HEK293 (cell line): ENCODE results near the gene TAS1R2.

ENCODE experiments used
- GLIS1 ChIP-seq: fragments of 450-650 bp; formaldehyde crosslinking; IDR thresholded peaks from 2 replicates; pipeline ENCODE4 v1.5.1; 2016; ENCODE audit warnings: missing biosample characterization, missing genetic modification characterization
- SETDB1 ChIP-seq: IDR thresholded peaks from one replicate; pipeline ENCODE4 v1.6.1; 2017; ENCODE audit warnings: mild to moderate bottlenecking, low read length, moderate library complexity, mixed read lengths; ENCODE audit not compliant: insufficient read length
- SP2 ChIP-seq: fragments of 450-650 bp; formaldehyde crosslinking; IDR thresholded peaks from 2 replicates; pipeline ENCODE4 v1.5.1; 2016; ENCODE audit warnings: missing biosample characterization, missing genetic modification characterization
- ZFP41 ChIP-seq: fragments of 450-650 bp; formaldehyde crosslinking; IDR thresholded peaks from 2 replicates; pipeline ENCODE4 v1.5.1; 2016; ENCODE audit warnings: missing biosample characterization, missing genetic modification characterization, borderline replicate concordance
- ZNF324 ChIP-seq: fragments of 450-650 bp; formaldehyde crosslinking; IDR thresholded peaks from 2 replicates; pipeline ENCODE4 v1.5.1; 2016; ENCODE audit warnings: missing biosample characterization, missing genetic modification characterization
- ZNF544 ChIP-seq: fragments of 450-650 bp; formaldehyde crosslinking; IDR thresholded peaks from 2 replicates; pipeline ENCODE4 v1.5.0; 2017; ENCODE audit warnings: missing biosample characterization, missing genetic modification characterization
- ZXDB ChIP-seq: fragments of 450-650 bp; formaldehyde crosslinking; IDR thresholded peaks from 2 replicates; pipeline ENCODE4 v1.5.1; 2016; ENCODE audit warnings: missing biosample characterization, missing genetic modification characterization
- TF ChIP-seq, protein P1 (sequence below): fragments of 450-650 bp; formaldehyde crosslinking; IDR thresholded peaks from 2 replicates; pipeline ENCODE4 v1.5.1; 2016; ENCODE audit warnings: missing biosample characterization, missing genetic modification characterization
- TF ChIP-seq, protein P2 (sequence below): fragments of 450-650 bp; formaldehyde crosslinking; IDR thresholded peaks from 2 replicates; pipeline ENCODE4 v1.5.1; 2017; ENCODE audit warnings: missing biosample characterization, missing genetic modification characterization
- TF ChIP-seq, protein P3 (sequence below): fragments of 450-650 bp; formaldehyde crosslinking; IDR thresholded peaks from 2 replicates; pipeline ENCODE4 v1.5.1; 2016; ENCODE audit warnings: missing biosample characterization, missing genetic modification characterization
- TF ChIP-seq, protein P4 (sequence below): fragments of 450-650 bp; formaldehyde crosslinking; IDR thresholded peaks from 2 replicates; pipeline ENCODE4 v1.5.1; 2016; ENCODE audit warnings: missing biosample characterization, missing genetic modification characterization, low read depth

DNA sequence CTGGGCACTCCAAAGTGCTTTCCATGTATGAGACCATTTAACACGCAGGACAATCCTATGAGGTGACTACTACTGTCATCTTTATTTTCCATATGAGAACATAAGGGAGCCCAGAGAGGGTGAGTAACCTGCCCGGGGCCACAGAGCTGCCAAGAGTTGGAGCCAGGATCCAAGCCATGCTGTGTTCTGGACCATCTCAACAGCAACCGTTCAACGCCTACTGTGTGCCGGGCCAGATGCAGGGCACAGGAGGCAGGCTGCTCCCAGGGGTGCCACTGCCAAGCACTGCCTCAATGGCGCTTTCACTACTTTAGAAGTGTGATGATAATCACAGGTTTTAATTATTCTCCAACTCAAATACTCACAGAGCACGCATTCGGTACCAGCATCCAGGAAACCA is 39.1 kb upstream of the TAS1R2 start:
- TF ChIP-seq ZNF544 (tag by site-specific recombination) (no peak), ZFP41 (no peak), ZNF324 (tag by site-specific recombination) (no peak), GLIS1 (tag by site-specific recombination) (no peak), SETDB1 (no peak), SP2 (tag by site-specific recombination) (no peak), ZXDB (no peak)
- TF ChIP-seq, protein P1, sequence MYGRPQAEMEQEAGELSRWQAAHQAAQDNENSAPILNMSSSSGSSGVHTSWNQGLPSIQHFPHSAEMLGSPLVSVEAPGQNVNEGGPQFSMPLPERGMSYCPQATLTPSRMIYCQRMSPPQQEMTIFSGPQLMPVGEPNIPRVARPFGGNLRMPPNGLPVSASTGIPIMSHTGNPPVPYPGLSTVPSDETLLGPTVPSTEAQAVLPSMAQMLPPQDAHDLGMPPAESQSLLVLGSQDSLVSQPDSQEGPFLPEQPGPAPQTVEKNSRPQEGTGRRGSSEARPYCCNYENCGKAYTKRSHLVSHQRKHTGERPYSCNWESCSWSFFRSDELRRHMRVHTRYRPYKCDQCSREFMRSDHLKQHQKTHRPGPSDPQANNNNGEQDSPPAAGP (tag by site-specific recombination), result no peak
- TF ChIP-seq, protein P2, sequence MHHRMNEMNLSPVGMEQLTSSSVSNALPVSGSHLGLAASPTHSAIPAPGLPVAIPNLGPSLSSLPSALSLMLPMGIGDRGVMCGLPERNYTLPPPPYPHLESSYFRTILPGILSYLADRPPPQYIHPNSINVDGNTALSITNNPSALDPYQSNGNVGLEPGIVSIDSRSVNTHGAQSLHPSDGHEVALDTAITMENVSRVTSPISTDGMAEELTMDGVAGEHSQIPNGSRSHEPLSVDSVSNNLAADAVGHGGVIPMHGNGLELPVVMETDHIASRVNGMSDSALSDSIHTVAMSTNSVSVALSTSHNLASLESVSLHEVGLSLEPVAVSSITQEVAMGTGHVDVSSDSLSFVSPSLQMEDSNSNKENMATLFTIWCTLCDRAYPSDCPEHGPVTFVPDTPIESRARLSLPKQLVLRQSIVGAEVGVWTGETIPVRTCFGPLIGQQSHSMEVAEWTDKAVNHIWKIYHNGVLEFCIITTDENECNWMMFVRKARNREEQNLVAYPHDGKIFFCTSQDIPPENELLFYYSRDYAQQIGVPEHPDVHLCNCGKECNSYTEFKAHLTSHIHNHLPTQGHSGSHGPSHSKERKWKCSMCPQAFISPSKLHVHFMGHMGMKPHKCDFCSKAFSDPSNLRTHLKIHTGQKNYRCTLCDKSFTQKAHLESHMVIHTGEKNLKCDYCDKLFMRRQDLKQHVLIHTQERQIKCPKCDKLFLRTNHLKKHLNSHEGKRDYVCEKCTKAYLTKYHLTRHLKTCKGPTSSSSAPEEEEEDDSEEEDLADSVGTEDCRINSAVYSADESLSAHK (tag by site-specific recombination), result no peak
- TF ChIP-seq, protein P3, sequence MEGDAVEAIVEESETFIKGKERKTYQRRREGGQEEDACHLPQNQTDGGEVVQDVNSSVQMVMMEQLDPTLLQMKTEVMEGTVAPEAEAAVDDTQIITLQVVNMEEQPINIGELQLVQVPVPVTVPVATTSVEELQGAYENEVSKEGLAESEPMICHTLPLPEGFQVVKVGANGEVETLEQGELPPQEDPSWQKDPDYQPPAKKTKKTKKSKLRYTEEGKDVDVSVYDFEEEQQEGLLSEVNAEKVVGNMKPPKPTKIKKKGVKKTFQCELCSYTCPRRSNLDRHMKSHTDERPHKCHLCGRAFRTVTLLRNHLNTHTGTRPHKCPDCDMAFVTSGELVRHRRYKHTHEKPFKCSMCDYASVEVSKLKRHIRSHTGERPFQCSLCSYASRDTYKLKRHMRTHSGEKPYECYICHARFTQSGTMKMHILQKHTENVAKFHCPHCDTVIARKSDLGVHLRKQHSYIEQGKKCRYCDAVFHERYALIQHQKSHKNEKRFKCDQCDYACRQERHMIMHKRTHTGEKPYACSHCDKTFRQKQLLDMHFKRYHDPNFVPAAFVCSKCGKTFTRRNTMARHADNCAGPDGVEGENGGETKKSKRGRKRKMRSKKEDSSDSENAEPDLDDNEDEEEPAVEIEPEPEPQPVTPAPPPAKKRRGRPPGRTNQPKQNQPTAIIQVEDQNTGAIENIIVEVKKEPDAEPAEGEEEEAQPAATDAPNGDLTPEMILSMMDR, result no peak
- TF ChIP-seq, protein P4, sequence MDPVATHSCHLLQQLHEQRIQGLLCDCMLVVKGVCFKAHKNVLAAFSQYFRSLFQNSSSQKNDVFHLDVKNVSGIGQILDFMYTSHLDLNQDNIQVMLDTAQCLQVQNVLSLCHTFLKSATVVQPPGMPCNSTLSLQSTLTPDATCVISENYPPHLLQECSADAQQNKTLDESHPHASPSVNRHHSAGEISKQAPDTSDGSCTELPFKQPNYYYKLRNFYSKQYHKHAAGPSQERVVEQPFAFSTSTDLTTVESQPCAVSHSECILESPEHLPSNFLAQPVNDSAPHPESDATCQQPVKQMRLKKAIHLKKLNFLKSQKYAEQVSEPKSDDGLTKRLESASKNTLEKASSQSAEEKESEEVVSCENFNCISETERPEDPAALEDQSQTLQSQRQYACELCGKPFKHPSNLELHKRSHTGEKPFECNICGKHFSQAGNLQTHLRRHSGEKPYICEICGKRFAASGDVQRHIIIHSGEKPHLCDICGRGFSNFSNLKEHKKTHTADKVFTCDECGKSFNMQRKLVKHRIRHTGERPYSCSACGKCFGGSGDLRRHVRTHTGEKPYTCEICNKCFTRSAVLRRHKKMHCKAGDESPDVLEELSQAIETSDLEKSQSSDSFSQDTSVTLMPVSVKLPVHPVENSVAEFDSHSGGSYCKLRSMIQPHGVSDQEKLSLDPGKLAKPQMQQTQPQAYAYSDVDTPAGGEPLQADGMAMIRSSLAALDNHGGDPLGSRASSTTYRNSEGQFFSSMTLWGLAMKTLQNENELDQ (tag by site-specific recombination), result no peak
